Measurements from ENCODE around the gene MCU.

MCU gene

GRCh38 chr10:72886621-72887020 lies 194.7 kb downstream of the MCU start:
- Mint-ChIP-seq H3K27me3 (ENCODE audit: low read depth) (peaks cover 3% of the 10 kb centered on the region), H3K27ac (peak overlapping the region in 2 of 3 experiments; percentile 70 to 76), H3K4me3 (no peak overlapping the region), H3K36me3 (ENCODE audit: low read depth) (peaks cover 64% of the 10 kb centered on the region), H3K9me3 (no peaks in the 10 kb centered on the region), H3K4me1 (peaks cover 4% of the 10 kb centered on the region)
- no peak for TF ChIP-seq CTCF (IDR thresholded peaks at IDR 0.05; ENCODE audit: unreplicated experiment in 3 of 3)

GRCh38 chr10:72887043-72887442 lies 195.1 kb downstream of the MCU start:
- Mint-ChIP-seq H3K36me3 (ENCODE audit: low read depth) (peaks cover 60% of the 10 kb centered on the region), H3K27me3 (ENCODE audit: low read depth) (peaks cover 3% of the 10 kb centered on the region), H3K9me3 (no peaks in the 10 kb centered on the region), H3K4me1 (peaks cover 4% of the 10 kb centered on the region), H3K4me3 (peak overlapping the region in 2 of 3 experiments; percentile 13 to 17), H3K27ac (peak overlapping the region; percentile 31 to 76 (median 70))
- TF ChIP-seq CTCF (IDR thresholded peaks at IDR 0.05; ENCODE audit: unreplicated experiment in 3 of 3): no peak

DNA sequence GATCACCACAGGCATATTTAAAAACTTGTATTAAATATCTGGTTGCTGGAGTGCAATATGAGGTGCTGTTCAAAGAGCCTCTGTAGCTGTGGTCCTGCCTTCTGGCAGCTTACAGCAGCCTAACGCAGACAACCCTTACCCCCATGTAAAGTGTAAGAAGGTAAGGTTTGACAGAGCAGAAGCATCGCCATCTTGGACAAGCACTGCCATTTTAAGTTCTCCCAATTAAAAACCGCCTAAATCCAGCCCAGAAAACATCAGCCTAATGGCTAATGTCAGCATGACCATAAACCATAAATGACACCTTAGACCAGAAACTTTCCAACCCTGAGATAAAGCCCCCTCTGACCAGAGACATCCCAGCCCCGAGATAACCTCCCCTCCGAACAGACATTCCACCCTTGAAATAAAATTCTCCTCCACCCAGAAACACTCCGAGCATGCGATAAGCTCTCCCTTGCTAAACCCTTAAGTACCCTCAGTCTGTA lies 196.3 kb downstream of the MCU start:
- Mint-ChIP-seq H3K4me3 (no peak overlapping the region), H3K9me3 (no peaks in the 10 kb centered on the region), H3K4me1 (peaks cover 4% of the 10 kb centered on the region), H3K27ac (no peak overlapping the region), H3K36me3 (ENCODE audit: low read depth) (peaks cover 52% of the 10 kb centered on the region), H3K27me3 (ENCODE audit: low read depth) (no peaks in the 10 kb centered on the region)
- no peak for TF ChIP-seq CTCF (IDR thresholded peaks at IDR 0.05; ENCODE audit: unreplicated experiment in 3 of 3)

DNA sequence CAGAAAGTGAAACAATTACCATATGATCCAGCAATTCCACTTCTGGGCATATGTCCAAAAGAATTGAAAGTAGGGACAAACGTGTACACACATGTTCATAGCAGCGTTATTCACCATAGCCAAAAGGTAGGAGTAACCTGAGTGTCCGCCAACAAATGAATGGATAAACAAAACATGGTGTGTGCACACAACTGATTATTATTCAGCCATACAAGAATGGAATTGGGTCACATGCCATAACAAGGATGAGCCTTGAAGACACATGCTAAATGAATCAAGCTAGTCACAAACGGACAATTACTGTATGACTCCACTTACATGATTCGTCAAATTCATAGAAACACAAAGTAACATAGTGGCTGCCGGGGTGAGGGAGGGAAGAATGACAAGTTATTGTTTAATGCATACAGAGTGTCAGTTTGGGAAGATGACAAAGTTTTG lies 197.5 kb downstream of the MCU start:
- H3K27me3 Mint-ChIP-seq (ENCODE audit: low read depth): no peaks in the 10 kb centered on the region
- H3K9me3 Mint-ChIP-seq: no peaks in the 10 kb centered on the region
- peaks cover 4% of the 10 kb centered on the region for H3K4me1 Mint-ChIP-seq
- no peak overlapping the region for H3K27ac Mint-ChIP-seq
- TF ChIP-seq CTCF (IDR thresholded peaks at IDR 0.05; ENCODE audit: unreplicated experiment in 3 of 3): no peak
- no peak overlapping the region for H3K4me3 Mint-ChIP-seq
- peaks cover 43% of the 10 kb centered on the region for H3K36me3 Mint-ChIP-seq (ENCODE audit: low read depth)

GRCh38 chr10:72890086-72890485 lies 198.1 kb downstream of the MCU start:
- no peaks in the 10 kb centered on the region for H3K9me3 Mint-ChIP-seq
- peaks cover 4% of the 10 kb centered on the region for H3K4me1 Mint-ChIP-seq
- H3K27me3 Mint-ChIP-seq (ENCODE audit: low read depth): no peaks in the 10 kb centered on the region
- H3K4me3 Mint-ChIP-seq: no peak overlapping the region
- no peak overlapping the region for H3K27ac Mint-ChIP-seq
- H3K36me3 Mint-ChIP-seq (ENCODE audit: low read depth): peaks cover 39% of the 10 kb centered on the region
- TF ChIP-seq CTCF (IDR thresholded peaks at IDR 0.05; ENCODE audit: unreplicated experiment in 3 of 3): no peak

DNA sequence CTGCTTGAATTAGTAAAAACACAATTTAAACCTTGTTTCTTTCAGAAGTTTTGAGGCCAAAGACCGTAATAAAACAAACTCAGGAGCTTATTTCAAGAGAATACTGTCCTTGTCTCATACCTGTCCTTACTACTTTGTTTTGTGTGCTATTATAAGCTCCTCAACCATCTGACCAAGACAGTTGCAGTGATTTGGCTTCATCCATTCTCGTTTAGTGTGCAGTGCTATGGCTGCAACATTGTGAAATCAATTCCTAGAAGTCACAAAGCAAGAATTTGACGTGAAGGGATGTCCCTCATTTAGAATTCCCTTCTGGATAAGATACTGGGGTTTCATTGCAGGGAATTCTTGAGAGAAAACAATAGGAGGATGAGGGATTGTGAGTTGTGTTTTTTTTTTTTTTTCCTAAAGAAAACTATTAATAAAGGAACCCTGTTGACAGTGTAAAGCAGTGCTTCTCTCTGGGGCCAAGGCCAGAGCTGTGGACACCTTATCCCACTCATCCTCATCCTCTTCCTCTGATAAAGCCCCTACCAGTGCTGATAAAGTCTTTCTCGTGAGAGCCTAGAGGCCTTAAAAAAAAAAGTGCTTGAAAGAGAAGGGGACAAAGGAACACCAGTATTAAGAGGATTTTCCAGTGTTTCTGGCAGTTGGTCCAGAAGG lies 201.3 kb downstream of the MCU start, which contains the start of gene OIT3:
Gene OIT3, plus strand, starts transcription at position 604 of the 663 bp plus-strand sequence. CDS start 60 bp downstream, outside the sequence.
- H3K27me3 Mint-ChIP-seq (ENCODE audit: low read depth): no peaks in the 10 kb centered on the region
- H3K4me3 Mint-ChIP-seq: no peak within 1 kb of the TSS
- H3K27ac Mint-ChIP-seq: no peak within 1 kb of the TSS
- H3K4me1 Mint-ChIP-seq: no peaks in the 10 kb centered on the region
- H3K36me3 Mint-ChIP-seq (ENCODE audit: low read depth): peaks cover 20% of the 10 kb centered on the region
- H3K9me3 Mint-ChIP-seq: no peaks in the 10 kb centered on the region
- no peak for TF ChIP-seq CTCF (IDR thresholded peaks at IDR 0.05; ENCODE audit: unreplicated experiment in 3 of 3)

Measured in nephron (organoid).